ENCODE results near the gene RWDD4. TPM values are rescaled to one million over a fixed set of nuclear protein-coding genes. Genes with fewer than 3 reads are reported as not detected.

Gene RWDD4
- total and polyA plus RNA-seq, 2 experiments from 2014 or later = 20.6 to 30.3 TPM

- Histone ChIP-seq H3K4me2 (peak overlapping the region; percentile 41), H3K4me1 (ENCODE audit: insufficient read depth) (peaks cover 3% of the 10 kb centered on the region), H3K9me2 (replicated peaks; ENCODE audit: insufficient read depth) (no peaks in the 10 kb centered on the region), H3K27ac (peak overlapping the region; percentile 78), H3K27me3 (no peaks in the 10 kb centered on the region), H3K36me3 (replicated peaks; ENCODE audit: insufficient read depth, low read depth) (no peaks in the 10 kb centered on the region), H3K9me3 (ENCODE audit: low read depth) (no peaks in the 10 kb centered on the region), H3K79me2 (no peaks in the 10 kb centered on the region), H2AFZ (no peak overlapping the region), H4K20me1 (ENCODE audit: insufficient read depth, poor library complexity, severe bottlenecking) (no peaks in the 10 kb centered on the region), H3K4me3 (no peak overlapping the region)
- TF ChIP-seq EZH2phosphoT487 (IDR thresholded peaks at IDR 0.05; ENCODE audit: low read depth, severe bottlenecking, unreplicated experiment) (no peak), CTCF (IDR thresholded peaks at IDR 0.05; ENCODE audit: poor library complexity) (no peak), EZH2 (IDR thresholded peaks at IDR 0.05; ENCODE audit: borderline replicate concordance) (no peak)
- WGBS (ENCODE audit: low lambda C conversion rate, missing lambda C conversion rate) = 62% methylated on average over 7 of the region's 7 CpGs
- DNase-seq (ENCODE audit: low spot score) = peak; percentile 26
These were observed 48.4 kb downstream of the RWDD4 start for GRCh38 chr4:183610613-183611012.

GRCh38 chr4:183610033-183610432, 49.0 kb downstream of the RWDD4 start:
- peak; percentile 48 for DNase-seq (ENCODE audit: low spot score)
- WGBS (ENCODE audit: low lambda C conversion rate, missing lambda C conversion rate) = 95% methylated on average over 2 of the region's 2 CpGs
- H3K4me3 ChIP-seq = no peak overlapping the region
- H3K9me3 ChIP-seq (ENCODE audit: low read depth) = no peaks in the 10 kb centered on the region
- H2AFZ ChIP-seq = no peak overlapping the region
- no peaks in the 10 kb centered on the region for H3K27me3 ChIP-seq
- H3K79me2 ChIP-seq = no peaks in the 10 kb centered on the region
- H4K20me1 ChIP-seq (ENCODE audit: insufficient read depth, poor library complexity, severe bottlenecking) = no peaks in the 10 kb centered on the region
- TF ChIP-seq EZH2 (IDR thresholded peaks at IDR 0.05; ENCODE audit: borderline replicate concordance) (no peak), CTCF (IDR thresholded peaks at IDR 0.05; ENCODE audit: poor library complexity) (no peak), EZH2phosphoT487 (IDR thresholded peaks at IDR 0.05; ENCODE audit: low read depth, severe bottlenecking, unreplicated experiment) (no peak)
- H3K9me2 ChIP-seq (replicated peaks; ENCODE audit: insufficient read depth) = no peaks in the 10 kb centered on the region
- H3K27ac ChIP-seq = peak overlapping the region; percentile 78
- H3K4me1 ChIP-seq (ENCODE audit: insufficient read depth) = peaks cover 3% of the 10 kb centered on the region
- H3K36me3 ChIP-seq (replicated peaks; ENCODE audit: insufficient read depth, low read depth) = no peaks in the 10 kb centered on the region
- peak overlapping the region; percentile 41 for H3K4me2 ChIP-seq

- H3K4me3 ChIP-seq = no peak overlapping the region
- no peak overlapping the region for H3K27ac ChIP-seq
- no peak overlapping the region for H3K4me2 ChIP-seq
- H2AFZ ChIP-seq = no peak overlapping the region
- no peaks in the 10 kb centered on the region for H3K9me2 ChIP-seq (replicated peaks; ENCODE audit: insufficient read depth)
- no peaks in the 10 kb centered on the region for H4K20me1 ChIP-seq (ENCODE audit: insufficient read depth, poor library complexity, severe bottlenecking)
- WGBS (ENCODE audit: low lambda C conversion rate, missing lambda C conversion rate) = 95% methylated on average over 9 of the region's 9 CpGs
- H3K4me1 ChIP-seq (ENCODE audit: insufficient read depth) = peaks cover 3% of the 10 kb centered on the region
- H3K79me2 ChIP-seq = no peaks in the 10 kb centered on the region
- TF ChIP-seq EZH2 (IDR thresholded peaks at IDR 0.05; ENCODE audit: borderline replicate concordance) = no peak
- TF ChIP-seq EZH2phosphoT487 (IDR thresholded peaks at IDR 0.05; ENCODE audit: low read depth, severe bottlenecking, unreplicated experiment) = no peak
- TF ChIP-seq CTCF (IDR thresholded peaks at IDR 0.05; ENCODE audit: poor library complexity) = no peak
- H3K9me3 ChIP-seq (ENCODE audit: low read depth) = no peaks in the 10 kb centered on the region
- DNase-seq (ENCODE audit: low spot score) = no peak
- no peaks in the 10 kb centered on the region for H3K27me3 ChIP-seq
- no peaks in the 10 kb centered on the region for H3K36me3 ChIP-seq (replicated peaks; ENCODE audit: insufficient read depth, low read depth)
These were observed 49.8 kb downstream of the RWDD4 start for GRCh38 chr4:183609151-183609550.

- TF ChIP-seq EZH2phosphoT487 (IDR thresholded peaks at IDR 0.05; ENCODE audit: low read depth, severe bottlenecking, unreplicated experiment) (no peak), EZH2 (IDR thresholded peaks at IDR 0.05; ENCODE audit: borderline replicate concordance) (no peak), CTCF (IDR thresholded peaks at IDR 0.05; ENCODE audit: poor library complexity) (no peak)
- Histone ChIP-seq H3K79me2 (no peaks in the 10 kb centered on the region), H2AFZ (no peak overlapping the region), H3K9me2 (replicated peaks; ENCODE audit: insufficient read depth) (no peaks in the 10 kb centered on the region), H3K4me1 (ENCODE audit: insufficient read depth) (peaks cover 3% of the 10 kb centered on the region), H3K4me3 (no peak overlapping the region), H3K27me3 (no peaks in the 10 kb centered on the region), H3K9me3 (ENCODE audit: low read depth) (no peaks in the 10 kb centered on the region), H4K20me1 (ENCODE audit: insufficient read depth, poor library complexity, severe bottlenecking) (no peaks in the 10 kb centered on the region), H3K4me2 (no peak overlapping the region), H3K27ac (no peak overlapping the region), H3K36me3 (replicated peaks; ENCODE audit: insufficient read depth, low read depth) (no peaks in the 10 kb centered on the region)
- DNase-seq (ENCODE audit: low spot score) = no peak
- WGBS (ENCODE audit: low lambda C conversion rate, missing lambda C conversion rate) = 97% methylated on average over 4 of the region's 4 CpGs
These were observed 51.1 kb downstream of the RWDD4 start for GRCh38 chr4:183607894-183608293.
